GM04504 (cell line): Measurements from ENCODE around the gene NLE1.

Experiments
- DNase-seq: peaks from one replicate; pipeline ENCODE4 v3.0.0-alpha.2; 2012; ENCODE audit warnings: low read depth

The NLE1 gene

GRCh38 chr17:35086164-35086563, 55.9 kb downstream of the NLE1 start:
- no peak for DNase-seq

GRCh38 chr17:35084987-35085386, 57.1 kb downstream of the NLE1 start:
- DNase-seq: no peak

- DNase-seq: no peak
Observed at GRCh38 chr17:35083071-35083470, 59.0 kb downstream of the NLE1 start.

GRCh38 chr17:35082073-35082657, 59.9 kb downstream of the NLE1 start:
- DNase-seq: peak; percentile 58

GRCh38 chr17:35081638-35082037, 60.5 kb downstream of the NLE1 start:
- DNase-seq: no peak

GRCh38 chr17:35080536-35080935, 61.6 kb downstream of the NLE1 start:
- DNase-seq: no peak

- DNase-seq: no peak
Observed at GRCh38 chr17:35079547-35080423, 62.3 kb downstream of the NLE1 start.
